ENCODE data around the gene PHPT1. TPM values are rescaled to one million over a fixed set of nuclear protein-coding genes. Genes with fewer than 3 reads are reported as not detected.

PHPT1 gene
- total and polyA plus RNA-seq, 2 experiments from 2014 or later = 101 to 390 TPM

- Histone ChIP-seq H3K36me3 (replicated peaks; ENCODE audit: insufficient read depth, low read depth) (no peaks in the 10 kb centered on the region), H3K27ac (no peak overlapping the region), H3K9me2 (replicated peaks; ENCODE audit: insufficient read depth) (no peaks in the 10 kb centered on the region), H3K4me2 (no peak overlapping the region), H3K79me2 (peaks cover 75% of the 10 kb centered on the region), H3K4me1 (ENCODE audit: insufficient read depth) (no peaks in the 10 kb centered on the region), H2AFZ (no peak overlapping the region), H3K27me3 (no peaks in the 10 kb centered on the region), H4K20me1 (ENCODE audit: insufficient read depth, poor library complexity, severe bottlenecking) (no peaks in the 10 kb centered on the region), H3K4me3 (no peak overlapping the region), H3K9me3 (ENCODE audit: low read depth) (no peaks in the 10 kb centered on the region)
- TF ChIP-seq EZH2phosphoT487 (IDR thresholded peaks at IDR 0.05; ENCODE audit: low read depth, severe bottlenecking, unreplicated experiment) (no peak), EZH2 (IDR thresholded peaks at IDR 0.05; ENCODE audit: borderline replicate concordance) (no peak), CTCF (IDR thresholded peaks at IDR 0.05; ENCODE audit: poor library complexity) (no peak)
- WGBS (ENCODE audit: low lambda C conversion rate, missing lambda C conversion rate) = 97% methylated on average over 25 of the region's 42 CpGs
- DNase-seq (ENCODE audit: low spot score) = no peak
Observed at GRCh38 chr9:136889858-136890257, 40.6 kb downstream of the PHPT1 start.

GRCh38 chr9:136890661-136891060 lies 41.5 kb downstream of the PHPT1 start:
- no peak for DNase-seq (ENCODE audit: low spot score)
- no peaks in the 10 kb centered on the region for H3K9me3 ChIP-seq (ENCODE audit: low read depth)
- H2AFZ ChIP-seq = no peak overlapping the region
- no peak overlapping the region for H3K4me3 ChIP-seq
- no peaks in the 10 kb centered on the region for H3K4me1 ChIP-seq (ENCODE audit: insufficient read depth)
- no peaks in the 10 kb centered on the region for H3K9me2 ChIP-seq (replicated peaks; ENCODE audit: insufficient read depth)
- TF ChIP-seq EZH2 (IDR thresholded peaks at IDR 0.05; ENCODE audit: borderline replicate concordance) (no peak), EZH2phosphoT487 (IDR thresholded peaks at IDR 0.05; ENCODE audit: low read depth, severe bottlenecking, unreplicated experiment) (no peak), CTCF (IDR thresholded peaks at IDR 0.05; ENCODE audit: poor library complexity) (no peak)
- H3K79me2 ChIP-seq = peaks cover 82% of the 10 kb centered on the region
- no peaks in the 10 kb centered on the region for H3K27me3 ChIP-seq
- no peak overlapping the region for H3K27ac ChIP-seq
- H4K20me1 ChIP-seq (ENCODE audit: insufficient read depth, poor library complexity, severe bottlenecking) = no peaks in the 10 kb centered on the region
- WGBS (ENCODE audit: low lambda C conversion rate, missing lambda C conversion rate) = 89% methylated on average over 13 of the region's 13 CpGs
- no peak overlapping the region for H3K4me2 ChIP-seq
- H3K36me3 ChIP-seq (replicated peaks; ENCODE audit: insufficient read depth, low read depth) = no peaks in the 10 kb centered on the region

GRCh38 chr9:136896027-136896426 lies 46.8 kb downstream of the PHPT1 start:
- TF ChIP-seq CTCF (IDR thresholded peaks at IDR 0.05; ENCODE audit: poor library complexity) (no peak), EZH2 (IDR thresholded peaks at IDR 0.05; ENCODE audit: borderline replicate concordance) (no peak), EZH2phosphoT487 (IDR thresholded peaks at IDR 0.05; ENCODE audit: low read depth, severe bottlenecking, unreplicated experiment) (no peak)
- 86% methylated on average over 11 of the region's 11 CpGs for WGBS (ENCODE audit: low lambda C conversion rate, missing lambda C conversion rate)
- Histone ChIP-seq H3K4me1 (ENCODE audit: insufficient read depth) (no peaks in the 10 kb centered on the region), H3K27me3 (no peaks in the 10 kb centered on the region), H3K4me3 (no peak overlapping the region), H3K36me3 (replicated peaks; ENCODE audit: insufficient read depth, low read depth) (no peaks in the 10 kb centered on the region), H3K79me2 (peaks cover 48% of the 10 kb centered on the region), H3K27ac (no peak overlapping the region), H3K9me2 (replicated peaks; ENCODE audit: insufficient read depth) (no peaks in the 10 kb centered on the region), H4K20me1 (ENCODE audit: insufficient read depth, poor library complexity, severe bottlenecking) (no peaks in the 10 kb centered on the region), H2AFZ (no peak overlapping the region), H3K4me2 (no peak overlapping the region), H3K9me3 (ENCODE audit: low read depth) (no peaks in the 10 kb centered on the region)
- DNase-seq (ENCODE audit: low spot score) = no peak

Data from hepatocyte (in vitro differentiated cells).